ENCODE measurements around the gene COG1.

Gene COG1

DNA sequence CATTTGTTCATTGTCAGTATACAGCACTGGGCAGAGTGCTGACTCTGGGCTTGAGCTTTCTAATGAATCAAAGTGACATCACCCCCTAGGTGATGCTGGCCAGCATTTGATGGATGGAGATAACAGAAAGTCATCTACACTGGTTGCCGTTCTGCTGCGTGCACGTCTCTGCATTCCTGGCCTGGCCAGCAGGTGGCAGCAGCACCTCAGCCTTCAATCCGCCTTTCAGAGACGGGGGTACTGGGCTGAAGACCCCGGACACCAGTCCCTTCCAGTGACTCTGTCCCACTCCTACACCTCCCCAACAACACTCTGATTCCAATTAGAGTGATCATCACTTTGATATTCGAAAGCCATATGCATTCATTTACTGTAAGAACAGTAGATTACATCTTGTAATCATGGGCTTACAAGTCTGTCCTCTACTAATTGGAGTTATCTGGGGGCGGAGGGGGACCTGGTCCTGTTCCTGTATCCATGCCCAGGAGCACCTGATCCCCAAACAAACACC is 62.9 kb downstream of the COG1 start:
- ChIA-PET CTCF (interaction anchor here (0.6 to 5.0 kb wide), 38 partner anchors 8 to 530 kb away, joined by 3 to 220 read pairs (median 4); partner anchors contain the start of gene CDC42EP4), POLR2A (no interaction called here)
- TF ChIP-seq, protein P1, sequence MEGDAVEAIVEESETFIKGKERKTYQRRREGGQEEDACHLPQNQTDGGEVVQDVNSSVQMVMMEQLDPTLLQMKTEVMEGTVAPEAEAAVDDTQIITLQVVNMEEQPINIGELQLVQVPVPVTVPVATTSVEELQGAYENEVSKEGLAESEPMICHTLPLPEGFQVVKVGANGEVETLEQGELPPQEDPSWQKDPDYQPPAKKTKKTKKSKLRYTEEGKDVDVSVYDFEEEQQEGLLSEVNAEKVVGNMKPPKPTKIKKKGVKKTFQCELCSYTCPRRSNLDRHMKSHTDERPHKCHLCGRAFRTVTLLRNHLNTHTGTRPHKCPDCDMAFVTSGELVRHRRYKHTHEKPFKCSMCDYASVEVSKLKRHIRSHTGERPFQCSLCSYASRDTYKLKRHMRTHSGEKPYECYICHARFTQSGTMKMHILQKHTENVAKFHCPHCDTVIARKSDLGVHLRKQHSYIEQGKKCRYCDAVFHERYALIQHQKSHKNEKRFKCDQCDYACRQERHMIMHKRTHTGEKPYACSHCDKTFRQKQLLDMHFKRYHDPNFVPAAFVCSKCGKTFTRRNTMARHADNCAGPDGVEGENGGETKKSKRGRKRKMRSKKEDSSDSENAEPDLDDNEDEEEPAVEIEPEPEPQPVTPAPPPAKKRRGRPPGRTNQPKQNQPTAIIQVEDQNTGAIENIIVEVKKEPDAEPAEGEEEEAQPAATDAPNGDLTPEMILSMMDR (IDR thresholded peaks at IDR 0.05; ENCODE audit: control extremely low read depth, extremely low read depth, low read depth, missing control alignments), result peak; percentile 96
- peak; percentile 69 for DNase-seq (ENCODE audit: extremely low spot score)

DNA sequence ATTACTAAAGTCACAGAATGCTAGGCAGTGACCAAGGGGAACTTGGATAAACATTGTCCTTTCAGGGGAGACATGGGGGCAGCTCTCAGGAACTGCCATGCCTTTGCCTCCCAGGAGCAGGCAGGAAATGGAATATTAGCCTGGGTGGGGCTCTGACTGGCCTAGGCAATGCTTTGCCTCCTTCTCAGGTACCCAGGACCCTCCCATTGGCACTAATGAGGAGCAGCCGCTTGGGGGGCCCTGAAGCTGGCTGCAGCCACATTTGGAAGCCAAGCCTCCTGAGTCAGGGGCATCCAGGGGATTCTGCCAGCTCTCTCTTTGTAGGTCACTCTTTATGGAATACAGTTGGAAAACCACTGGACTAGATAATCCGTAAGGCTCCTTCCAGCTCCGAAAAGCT is 63.4 kb downstream of the COG1 start:
- CTCF ChIA-PET, result interaction anchor here (0.7 to 5.0 kb wide), 15 partner anchors 9 to 700 kb away, joined by 3 to 220 read pairs (median 4); partner anchors contain the start of gene CDC42EP4
- POLR2A ChIA-PET, result no interaction called here
- TF ChIP-seq, protein P1 (IDR thresholded peaks at IDR 0.05; ENCODE audit: control extremely low read depth, extremely low read depth, low read depth, missing control alignments), result no peak
- no peak for DNase-seq (ENCODE audit: extremely low spot score)

DNA sequence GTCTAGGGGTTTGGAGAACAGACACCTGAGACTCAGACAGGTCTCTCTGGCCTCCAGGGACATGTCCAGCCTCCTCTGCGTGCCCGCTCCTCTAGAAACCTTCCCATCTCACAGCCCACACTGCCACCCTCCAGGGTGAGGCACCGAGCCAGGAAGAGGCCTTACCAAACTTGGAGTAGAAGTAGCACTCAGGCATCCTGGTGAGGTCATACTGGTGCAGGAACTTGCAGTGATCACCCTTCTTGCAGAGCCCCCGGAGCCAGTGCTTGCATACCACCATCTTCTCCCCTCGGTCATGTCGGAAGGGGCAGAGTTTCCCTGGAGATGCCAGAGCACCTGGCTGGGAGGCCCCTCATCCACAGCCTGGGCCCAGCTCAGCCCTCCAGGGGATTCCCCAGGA is 64.7 kb downstream of the COG1 start:
- ChIA-PET CTCF (interaction anchor here (0.7 to 2.1 kb wide), 5 partner anchors 12 to 115 kb away, joined by 3 to 19 read pairs (median 3); no protein-coding TSS in a partner anchor), POLR2A (no interaction called here)
- DNase-seq (ENCODE audit: extremely low spot score), result no peak
- TF ChIP-seq, protein P1 (IDR thresholded peaks at IDR 0.05; ENCODE audit: control extremely low read depth, extremely low read depth, low read depth, missing control alignments), result no peak
